ENCODE measurements around the gene TRPV2. TPM values are rescaled to one million over a fixed set of nuclear protein-coding genes. Genes with fewer than 3 reads are reported as not detected.

Gene TRPV2
- polyA plus RNA-seq, 1 experiment, result 7.9 TPM

DNA sequence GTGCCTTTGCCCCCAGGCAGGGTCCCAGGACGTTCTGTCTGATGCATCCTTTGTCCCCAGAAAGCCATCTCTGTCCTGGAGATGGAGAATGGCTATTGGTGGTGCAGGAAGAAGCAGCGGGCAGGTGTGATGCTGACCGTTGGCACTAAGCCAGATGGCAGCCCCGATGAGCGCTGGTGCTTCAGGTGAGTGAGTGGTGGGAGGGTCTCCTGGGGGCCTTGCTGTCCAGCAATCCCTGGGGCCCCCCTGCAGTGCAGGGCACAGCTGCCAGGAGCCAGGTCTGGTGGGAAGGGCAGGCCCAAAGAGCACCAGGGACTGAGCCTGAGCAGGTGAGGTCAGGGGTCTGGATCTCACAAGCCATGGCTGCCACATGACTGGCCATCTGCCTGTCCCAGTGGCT lies 18.1 kb downstream of the TRPV2 start:
- Histone ChIP-seq H3K27me3 (ENCODE audit: control insufficient read depth, insufficient read depth, low read length) (no peaks in the 10 kb centered on the region), H3K4me3 (ENCODE audit: low read depth, low read length) (no peak overlapping the region), H3K36me3 (ENCODE audit: control insufficient read depth, insufficient read depth, low read length) (no peaks in the 10 kb centered on the region)
- CTCF ChIA-PET, result interaction anchor here (0.8 kb wide), 1 partner anchor 20 kb away, joined by 4 read pairs; no protein-coding TSS in a partner anchor
- no peak for TF ChIP-seq CTCF (IDR thresholded peaks at IDR 0.05; ENCODE audit: insufficient read depth, low read depth, low read length)
- DNase-seq (ENCODE audit: low read depth), result no peak
- POLR2A ChIA-PET, result no interaction called here

DNA sequence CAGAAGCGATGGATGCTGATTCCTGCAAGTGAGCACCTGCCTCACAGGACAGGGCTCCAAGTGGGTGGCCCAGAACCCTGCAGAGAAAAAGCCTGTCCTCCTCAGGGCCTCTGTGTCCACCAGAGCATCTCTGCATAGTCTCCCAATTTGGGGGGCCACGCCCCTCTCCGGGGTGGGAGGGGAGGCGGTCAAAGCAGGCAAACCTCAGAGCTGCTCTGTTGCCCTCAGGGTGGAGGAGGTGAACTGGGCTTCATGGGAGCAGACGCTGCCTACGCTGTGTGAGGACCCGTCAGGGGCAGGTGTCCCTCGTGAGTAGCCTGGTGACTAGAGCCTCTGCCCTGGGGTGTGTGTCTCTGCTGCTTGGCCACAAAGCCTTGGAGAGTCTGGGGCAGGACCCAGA lies 19.3 kb downstream of the TRPV2 start:
- CTCF ChIA-PET, result no interaction called here
- TF ChIP-seq CTCF (IDR thresholded peaks at IDR 0.05; ENCODE audit: insufficient read depth, low read depth, low read length), result no peak

GRCh38 chr17:16435925-16436886 lies 20.8 kb downstream of the TRPV2 start:
- no peak for DNase-seq (ENCODE audit: low read depth)
- H3K27me3 ChIP-seq (ENCODE audit: control insufficient read depth, insufficient read depth, low read length), result no peaks in the 10 kb centered on the region
- H3K4me3 ChIP-seq (ENCODE audit: low read depth, low read length), result no peak overlapping the region
- ChIA-PET CTCF (interaction anchor here (1.0 to 1.5 kb wide), 4 partner anchors 8 to 17 kb away, joined by 3 to 11 read pairs (median 4); no protein-coding TSS in a partner anchor), POLR2A (interaction anchor here (0.6 kb wide), 1 partner anchor 401 kb away, joined by 20 read pairs; no protein-coding TSS in a partner anchor)
- no peak for TF ChIP-seq CTCF (IDR thresholded peaks at IDR 0.05; ENCODE audit: insufficient read depth, low read depth, low read length)
- peaks cover 4% of the 10 kb centered on the region for H3K36me3 ChIP-seq (ENCODE audit: control insufficient read depth, insufficient read depth, low read length)

More for the DNA sequence above, 19.3 kb downstream of the TRPV2 start:
- POLR2A ChIA-PET, result no interaction called here
- no peaks in the 10 kb centered on the region for H3K36me3 ChIP-seq (ENCODE audit: control insufficient read depth, insufficient read depth, low read length)
- no peak for DNase-seq (ENCODE audit: low read depth)
- H3K27me3 ChIP-seq (ENCODE audit: control insufficient read depth, insufficient read depth, low read length), result no peaks in the 10 kb centered on the region
- H3K4me3 ChIP-seq (ENCODE audit: low read depth, low read length), result no peak overlapping the region

- no peak for TF ChIP-seq CTCF (IDR thresholded peaks at IDR 0.05; ENCODE audit: insufficient read depth, low read depth, low read length)
- ChIA-PET POLR2A (no interaction called here), CTCF (interaction anchor here (1.0 to 1.5 kb wide), 3 partner anchors 9 to 18 kb away, joined by 3 to 11 read pairs (median 4); no protein-coding TSS in a partner anchor)
- Histone ChIP-seq H3K27me3 (ENCODE audit: control insufficient read depth, insufficient read depth, low read length) (no peaks in the 10 kb centered on the region), H3K36me3 (ENCODE audit: control insufficient read depth, insufficient read depth, low read length) (peaks cover 9% of the 10 kb centered on the region), H3K4me3 (ENCODE audit: low read depth, low read length) (no peak overlapping the region)
- no peak for DNase-seq (ENCODE audit: low read depth)
These were observed 21.7 kb downstream of the TRPV2 start for GRCh38 chr17:16437083-16437482.

DNA sequence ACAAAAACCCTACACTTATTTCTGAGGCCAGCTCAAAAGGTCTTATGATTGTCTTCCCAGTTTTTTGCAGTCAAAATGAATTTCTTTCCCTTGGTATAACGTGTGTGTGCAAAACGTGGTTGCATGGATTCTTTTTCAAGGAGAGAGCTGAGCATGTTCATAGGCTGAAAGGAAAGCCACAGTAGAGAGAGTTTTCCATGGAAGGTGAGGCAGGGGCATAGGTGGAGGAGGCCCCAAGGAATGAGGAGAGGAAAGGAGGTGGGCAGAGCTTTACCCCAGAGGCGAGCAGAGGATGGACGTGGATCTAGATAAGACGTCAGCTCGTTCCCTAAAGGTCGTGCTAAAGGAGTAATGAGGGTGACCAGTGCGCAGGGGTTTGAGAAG lies 22.8 kb downstream of the TRPV2 start:
- ChIA-PET CTCF (interaction anchor here (0.6 to 1.9 kb wide), 9 partner anchors 9 to 412 kb away, joined by 3 to 15 read pairs (median 5); no protein-coding TSS in a partner anchor), POLR2A (interaction anchor here (0.6 to 1.3 kb wide), 7 partner anchors 10 to 98 kb away, joined by 3 to 7 read pairs (median 3); no protein-coding TSS in a partner anchor)
- no peak for TF ChIP-seq CTCF (IDR thresholded peaks at IDR 0.05; ENCODE audit: insufficient read depth, low read depth, low read length)
- peak overlapping the region; percentile 20 for H3K4me3 ChIP-seq (ENCODE audit: low read depth, low read length)
- no peaks in the 10 kb centered on the region for H3K27me3 ChIP-seq (ENCODE audit: control insufficient read depth, insufficient read depth, low read length)
- H3K36me3 ChIP-seq (ENCODE audit: control insufficient read depth, insufficient read depth, low read length), result peaks cover 17% of the 10 kb centered on the region
- DNase-seq (ENCODE audit: low read depth), result no peak

Measured in BJ (cell line).